CD14-positive monocyte (primary cell): Measurements from ENCODE around the gene KMT2E. TPM values are rescaled to one million over a fixed set of nuclear protein-coding genes. Genes with fewer than 3 reads are reported as not detected.
"Not testable (repeated sequence)": the region's sequence is repeated elsewhere in the genome, so short reads cannot be mapped to it uniquely, and the experiment has no call there.

Experiments
- DNase-seq, 3 donors: peaks; one replicate each; pipeline ENCODE4 v3.0.0-alpha.2; 2011 to 2022
- H2AFZ ChIP-seq: 2 replicates; pipeline ENCODE4 v1.6.0; 2012; ENCODE audit warnings: mild to moderate bottlenecking, low read depth, low read length, inconsistent platforms; ENCODE audit not compliant: insufficient read depth, poor library complexity, severe bottlenecking
- H3K27ac ChIP-seq, 2 donors: 1 replicate in 1 of 2; 2 replicates in 1 of 2; pipeline ENCODE4 v1.5.1; 2012 to 2013; ENCODE audit warnings: low read length in 2 of 2, control low read depth in 1 of 2, inconsistent platforms in 1 of 2, low read depth in 1 of 2, mild to moderate bottlenecking in 1 of 2
- H3K27me3 ChIP-seq, 2 donors: one replicate each; pipeline versions ENCODE4 v1.6.0 to v1.6.1; 2011 to 2013; ENCODE audit warnings: low read length in 2 of 2; ENCODE audit not compliant: control insufficient read depth in 2 of 2, insufficient read depth in 2 of 2
- H3K36me3 ChIP-seq, 2 donors: replicated peaks in 1 of 2; 1 replicate in 1 of 2; 2 replicates in 1 of 2; pipeline versions ENCODE4 v1.5.1 to v1.6.1; 2012 to 2013; ENCODE audit warnings: low read length in 2 of 2, control low read depth in 1 of 2, inconsistent platforms in 1 of 2, mild to moderate bottlenecking in 1 of 2; ENCODE audit not compliant: insufficient read depth in 2 of 2, control insufficient read depth in 1 of 2
- H3K4me1 ChIP-seq, 2 donors: 1 replicate in 1 of 2; 2 replicates in 1 of 2; pipeline versions ENCODE4 v1.5.1 to v1.6.1; 2012 to 2013; ENCODE audit warnings: low read length in 2 of 2, control low read depth in 1 of 2, inconsistent platforms in 1 of 2, mild to moderate bottlenecking in 1 of 2, moderate library complexity in 1 of 2; ENCODE audit not compliant: insufficient read depth in 2 of 2, control insufficient read depth in 1 of 2
- H3K4me2 ChIP-seq: replicated peaks from 2 replicates; pipeline ENCODE3; 2012; ENCODE audit warnings: low read length, moderate library complexity, mild to moderate bottlenecking; ENCODE audit not compliant: poor library complexity, severe bottlenecking; ENCODE audit errors: extremely low read depth
- H3K4me3 ChIP-seq, 3 experiments: fragments of 200-600 bp in 1 of 3; sonication (generic) in 1 of 3; replicated peaks in 1 of 3; 1 replicate in 2 of 3; 2 replicates in 1 of 3; pipeline ENCODE4 v1.5.1; 2011 to 2013; ENCODE audit warnings: low read length in 3 of 3, mild to moderate bottlenecking in 3 of 3, control low read depth in 2 of 3, low read depth in 2 of 3, inconsistent platforms in 1 of 3, moderate library complexity in 1 of 3
- H3K79me2 ChIP-seq: 2 replicates; pipeline ENCODE4 v1.6.0; 2012; ENCODE audit warnings: mild to moderate bottlenecking, control low read depth, inconsistent platforms, low read length, moderate library complexity; ENCODE audit not compliant: insufficient read depth
- H3K9ac ChIP-seq: 2 replicates; pipeline ENCODE4 v1.6.0; 2017; ENCODE audit warnings: low read length, mild to moderate bottlenecking; ENCODE audit not compliant: insufficient read depth, poor library complexity, severe bottlenecking
- H3K9me3 ChIP-seq, 2 donors: replicated peaks in 1 of 2; 1 replicate in 1 of 2; 2 replicates in 1 of 2; pipeline versions ENCODE4 v1.5.1 to v1.6.1; 2012 to 2013; ENCODE audit warnings: low read length in 2 of 2, control low read depth in 1 of 2; ENCODE audit not compliant: control insufficient read depth in 1 of 2, insufficient read depth in 1 of 2
- H4K20me1 ChIP-seq: 2 replicates; pipeline ENCODE4 v1.6.0; 2012; ENCODE audit warnings: mild to moderate bottlenecking, low read length, control low read depth, moderate library complexity; ENCODE audit not compliant: insufficient read depth
- H3K27ac Mint-ChIP-seq, 7 donors: one replicate each; pipeline ENCODE4 v1.8.0; 2020; ENCODE audit warnings: mild to moderate bottlenecking in 7 of 7, mixed read lengths in 7 of 7, moderate library complexity in 6 of 7, inconsistent platforms in 2 of 7
- H3K27me3 Mint-ChIP-seq, 3 donors: one replicate each; pipeline ENCODE4 v1.8.0; 2021 to 2022; ENCODE audit warnings: low read depth in 3 of 3, mild to moderate bottlenecking in 3 of 3, mixed read lengths in 3 of 3, moderate library complexity in 3 of 3, inconsistent platforms in 1 of 3
- H3K36me3 Mint-ChIP-seq, 2 donors: one replicate each; pipeline ENCODE4 v1.8.0; 2020; ENCODE audit warnings: mixed read lengths in 2 of 2, inconsistent platforms in 1 of 2, mild to moderate bottlenecking in 1 of 2
- H3K4me1 Mint-ChIP-seq: one replicate; pipeline ENCODE4 v1.8.0; 2020; ENCODE audit warnings: mild to moderate bottlenecking, mixed read lengths
- H3K4me3 Mint-ChIP-seq, 2 donors: one replicate each; pipeline ENCODE4 v1.8.0; 2020; ENCODE audit warnings: mild to moderate bottlenecking in 2 of 2, mixed read lengths in 2 of 2, moderate library complexity in 1 of 2
- H3K9me3 Mint-ChIP-seq, 7 donors: one replicate each; pipeline ENCODE4 v1.8.0; 2020 to 2022; ENCODE audit warnings: mixed read lengths in 7 of 7, mild to moderate bottlenecking in 6 of 7, moderate library complexity in 6 of 7, inconsistent platforms in 2 of 7
- CTCF ChIP-seq: fragments of 200-600 bp; IDR thresholded peaks from one replicate; pipeline ENCODE4 v1.8.0; 2022; ENCODE audit warnings: antibody characterized with exemption, mild to moderate bottlenecking
- WGBS: methylation state at CpG from one replicate; pipeline ENCODE4 v1.1.5; 2013; ENCODE audit warnings: missing lambda C conversion rate; ENCODE audit not compliant: insufficient coverage; 5-methylcytosine and 5-hydroxymethylcytosine counted together
- intact Hi-C, 2 donors: fragments of 100-400 bp; cut with micrococcal nuclease; formaldehyde crosslinking; loops; one replicate each; pipeline versions ENCODE4 v1.15.0 to v1.15.1; 2023
- polyA plus RNA-seq, 3 donors: library from polyadenylated mRNA; depleted of rRNA in 1 of 3; unstranded in 2 of 3; stranded (reverse) in 1 of 3; fragments of 300-500 nt in 2 of 3; fragments of >200 nt in 1 of 3; fragmentation: Illumina TruSeq in 2 of 3; gene quantifications; 1 replicate in 2 of 3; 2 replicates in 1 of 3; pipeline ENCODE4 v1.2.3, GENCODE V29; 2012 to 2021

The KMT2E gene
- polyA plus RNA-seq, 3 donors, result 21.5 to 58.0 (median 33.1) TPM

GRCh38 chr7:105003872-105004510 lies 10.0 kb upstream of the KMT2E start:
- H3K4me1 ChIP-seq, result peaks cover 23 to 52% of the 10 kb centered on the region in 2 donors
- intact Hi-C loops, result no loop called here
- no peak for TF ChIP-seq CTCF
- H3K36me3 ChIP-seq, result peaks cover 8 to 32% of the 10 kb centered on the region in 2 donors
- no peak overlapping the region for H3K4me3 Mint-ChIP-seq
- H3K27ac ChIP-seq, result peak overlapping the region in 1 of 2 donors; percentile 69
- no peak overlapping the region for H2AFZ ChIP-seq
- H3K27ac Mint-ChIP-seq, result peak overlapping the region in 6 of 7 donors; percentile 18 to 85 (median 46)
- peaks cover 26 to 37% of the 10 kb centered on the region in 2 donors for H3K36me3 Mint-ChIP-seq
- no peaks in the 10 kb centered on the region for H3K9me3 ChIP-seq
- peaks cover 99% of the 10 kb centered on the region for H4K20me1 ChIP-seq
- no peak overlapping the region for H3K9ac ChIP-seq
- no peak overlapping the region for H3K4me2 ChIP-seq
- no peaks in the 10 kb centered on the region for H3K27me3 ChIP-seq
- no peak overlapping the region for H3K4me3 ChIP-seq
- peaks cover 0 to 2% (median 0%) of the 10 kb centered on the region in 3 donors for H3K27me3 Mint-ChIP-seq
- no peak for DNase-seq
- WGBS, result 100% methylated on average over 1 of the region's 1 CpG
- no peaks in the 10 kb centered on the region for H3K79me2 ChIP-seq
- H3K4me1 Mint-ChIP-seq, result peaks cover 56% of the 10 kb centered on the region
- no peaks in the 10 kb centered on the region for H3K9me3 Mint-ChIP-seq

- Mint-ChIP-seq H3K27ac (peak overlapping the region in 6 of 7 donors; percentile 17 to 76 (median 65)), H3K4me1 (peaks cover 57% of the 10 kb centered on the region), H3K36me3 (peaks cover 23 to 36% of the 10 kb centered on the region in 2 donors)
- H3K9me3 ChIP-seq, H3K27me3 Mint-ChIP-seq, H3K4me3 ChIP-seq, H3K9me3 Mint-ChIP-seq, intact Hi-C loops, H3K9ac ChIP-seq, DNase-seq, H3K27me3 ChIP-seq, H3K4me2 ChIP-seq, H3K79me2 ChIP-seq, H3K4me3 Mint-ChIP-seq, H2AFZ ChIP-seq: not testable (repeated sequence)
- Histone ChIP-seq H3K36me3 (peaks cover 8 to 32% of the 10 kb centered on the region in 2 donors), H3K4me1 (peaks cover 31 to 62% of the 10 kb centered on the region in 2 donors), H4K20me1 (peaks cover 92% of the 10 kb centered on the region), H3K27ac (peak overlapping the region in 1 of 2 donors; percentile 69)
- 100% methylated on average over 7 of the region's 8 CpGs for WGBS
Measured at GRCh38 chr7:105005006-105005405, 9.0 kb upstream of the KMT2E start.

GRCh38 chr7:105005486-105005885 lies 8.5 kb upstream of the KMT2E start:
- H3K9ac ChIP-seq, DNase-seq, intact Hi-C loops, H3K4me2 ChIP-seq, H3K9me3 Mint-ChIP-seq, H3K4me3 ChIP-seq, H2AFZ ChIP-seq, H3K4me3 Mint-ChIP-seq, H3K79me2 ChIP-seq, H3K27me3 ChIP-seq, H3K27me3 Mint-ChIP-seq, H3K9me3 ChIP-seq: not testable (repeated sequence)
- Mint-ChIP-seq H3K4me1 (peaks cover 57% of the 10 kb centered on the region), H3K27ac (peak overlapping the region in 4 of 7 donors; percentile 53 to 76 (median 66)), H3K36me3 (peaks cover 27 to 37% of the 10 kb centered on the region in 2 donors)
- Histone ChIP-seq H3K4me1 (peaks cover 36 to 67% of the 10 kb centered on the region in 2 donors), H3K36me3 (peaks cover 8 to 32% of the 10 kb centered on the region in 2 donors), H3K27ac (peak overlapping the region in 1 of 2 donors; percentile 69), H4K20me1 (peaks cover 88% of the 10 kb centered on the region)
- 100% methylated on average over 5 of the region's 12 CpGs for WGBS
